ENCODE measurements around the gene GRIK3.

GRIK3 gene

DNA sequence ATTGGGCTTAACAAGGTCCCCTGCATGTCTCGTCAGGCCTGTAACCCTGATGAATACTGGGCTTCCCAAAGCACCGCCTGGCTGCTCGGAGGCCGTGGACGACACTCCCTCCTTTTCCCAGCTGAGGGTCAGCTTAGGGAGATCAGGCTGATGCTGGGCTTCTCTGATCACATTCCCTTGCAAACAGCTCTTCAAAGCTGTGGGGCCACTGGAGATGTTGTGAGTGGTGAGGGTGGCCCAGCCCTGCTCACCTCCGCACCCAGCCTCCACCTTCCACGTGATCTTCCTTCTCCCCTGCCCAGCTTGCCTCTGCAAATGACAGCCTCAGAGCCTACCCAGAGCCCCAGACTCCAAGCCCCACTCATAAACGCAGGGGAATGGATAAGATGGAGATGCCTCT is 195.4 kb downstream of the GRIK3 start:
- Histone ChIP-seq H3K9me3 (ENCODE audit: insufficient read depth, low read length) (no peaks in the 10 kb centered on the region), H3K4me1 (ENCODE audit: low read length) (no peaks in the 10 kb centered on the region), H3K36me3 (replicated peaks; ENCODE audit: low read depth, low read length) (no peaks in the 10 kb centered on the region), H3K4me2 (ENCODE audit: low read length) (no peak overlapping the region), H3K79me2 (ENCODE audit: low read length) (no peaks in the 10 kb centered on the region), H3K4me3 (ENCODE audit: low read length) (no peak overlapping the region), H3K27ac (ENCODE audit: low read length) (no peak overlapping the region), H3K27me3 (ENCODE audit: low read depth, low read length) (no peaks in the 10 kb centered on the region), H4K20me1 (ENCODE audit: insufficient read depth, low read length) (no peaks in the 10 kb centered on the region), H2AFZ (ENCODE audit: low read depth, low read length) (no peak overlapping the region), H3K9ac (ENCODE audit: low read length) (no peak overlapping the region)
- TF ChIP-seq EZH2phosphoT487 (IDR thresholded peaks at IDR 0.05; ENCODE audit: low read depth), result no peak
- TF ChIP-seq, protein P1, sequence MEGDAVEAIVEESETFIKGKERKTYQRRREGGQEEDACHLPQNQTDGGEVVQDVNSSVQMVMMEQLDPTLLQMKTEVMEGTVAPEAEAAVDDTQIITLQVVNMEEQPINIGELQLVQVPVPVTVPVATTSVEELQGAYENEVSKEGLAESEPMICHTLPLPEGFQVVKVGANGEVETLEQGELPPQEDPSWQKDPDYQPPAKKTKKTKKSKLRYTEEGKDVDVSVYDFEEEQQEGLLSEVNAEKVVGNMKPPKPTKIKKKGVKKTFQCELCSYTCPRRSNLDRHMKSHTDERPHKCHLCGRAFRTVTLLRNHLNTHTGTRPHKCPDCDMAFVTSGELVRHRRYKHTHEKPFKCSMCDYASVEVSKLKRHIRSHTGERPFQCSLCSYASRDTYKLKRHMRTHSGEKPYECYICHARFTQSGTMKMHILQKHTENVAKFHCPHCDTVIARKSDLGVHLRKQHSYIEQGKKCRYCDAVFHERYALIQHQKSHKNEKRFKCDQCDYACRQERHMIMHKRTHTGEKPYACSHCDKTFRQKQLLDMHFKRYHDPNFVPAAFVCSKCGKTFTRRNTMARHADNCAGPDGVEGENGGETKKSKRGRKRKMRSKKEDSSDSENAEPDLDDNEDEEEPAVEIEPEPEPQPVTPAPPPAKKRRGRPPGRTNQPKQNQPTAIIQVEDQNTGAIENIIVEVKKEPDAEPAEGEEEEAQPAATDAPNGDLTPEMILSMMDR (IDR thresholded peaks at IDR 0.05; ENCODE audit: low read depth, low read length), result no peak

- Histone ChIP-seq H3K79me2 (ENCODE audit: low read length) (no peaks in the 10 kb centered on the region), H2AFZ (ENCODE audit: low read depth, low read length) (no peak overlapping the region), H3K27ac (ENCODE audit: low read length) (no peak overlapping the region), H3K36me3 (replicated peaks; ENCODE audit: low read depth, low read length) (no peaks in the 10 kb centered on the region), H3K27me3 (ENCODE audit: low read depth, low read length) (no peaks in the 10 kb centered on the region), H3K4me1 (ENCODE audit: low read length) (no peaks in the 10 kb centered on the region), H3K9me3 (ENCODE audit: insufficient read depth, low read length) (no peaks in the 10 kb centered on the region), H3K9ac (ENCODE audit: low read length) (no peak overlapping the region), H3K4me3 (ENCODE audit: low read length) (no peak overlapping the region), H4K20me1 (ENCODE audit: insufficient read depth, low read length) (no peaks in the 10 kb centered on the region), H3K4me2 (ENCODE audit: low read length) (no peak overlapping the region)
- TF ChIP-seq EZH2phosphoT487 (IDR thresholded peaks at IDR 0.05; ENCODE audit: low read depth), result no peak
- TF ChIP-seq, protein P1 (IDR thresholded peaks at IDR 0.05; ENCODE audit: low read depth, low read length), result no peak
These were observed 197.4 kb downstream of the GRIK3 start for GRCh38 chr1:36836916-36837315.

DNA sequence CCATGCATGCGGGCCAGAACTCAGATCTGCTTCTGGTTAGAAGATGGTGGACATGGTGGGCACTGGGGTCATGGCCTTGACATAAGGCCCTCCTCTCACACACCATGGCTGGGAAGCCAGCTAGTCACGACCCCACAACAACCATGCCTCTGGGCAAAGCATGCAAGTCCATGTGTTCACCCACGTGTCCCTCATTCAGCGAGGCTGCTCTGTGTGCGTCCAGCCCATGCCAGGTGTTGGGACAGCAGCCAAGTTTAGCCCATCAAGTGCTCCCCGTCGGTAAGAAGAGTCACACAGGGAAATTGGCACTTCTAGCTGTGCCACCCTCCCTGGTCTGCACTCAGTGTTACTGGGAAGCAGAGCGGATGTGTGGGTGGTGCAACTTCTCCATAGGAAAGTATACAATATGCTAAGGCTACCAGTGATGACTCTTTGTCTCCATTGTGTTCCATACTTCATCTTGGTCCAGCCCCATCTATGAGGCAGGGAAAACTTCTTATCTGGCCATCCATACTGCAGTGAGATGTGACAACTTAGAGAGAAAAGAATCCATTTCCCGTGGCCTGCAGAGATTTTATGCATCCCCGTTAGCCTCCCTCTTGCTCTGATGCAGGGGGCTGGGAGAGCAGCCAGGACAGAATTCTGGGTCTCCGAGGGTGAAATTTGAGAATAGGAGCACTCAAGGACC is 198.0 kb downstream of the GRIK3 start:
- H3K9ac ChIP-seq (ENCODE audit: low read length), result no peak overlapping the region
- no peaks in the 10 kb centered on the region for H3K4me1 ChIP-seq (ENCODE audit: low read length)
- TF ChIP-seq, protein P1 (IDR thresholded peaks at IDR 0.05; ENCODE audit: low read depth, low read length), result no peak
- TF ChIP-seq EZH2phosphoT487 (IDR thresholded peaks at IDR 0.05; ENCODE audit: low read depth), result no peak
- H3K9me3 ChIP-seq (ENCODE audit: insufficient read depth, low read length), result no peaks in the 10 kb centered on the region
- H3K27ac ChIP-seq (ENCODE audit: low read length), result no peak overlapping the region
- H3K27me3 ChIP-seq (ENCODE audit: low read depth, low read length), result no peaks in the 10 kb centered on the region
- no peaks in the 10 kb centered on the region for H3K79me2 ChIP-seq (ENCODE audit: low read length)
- no peaks in the 10 kb centered on the region for H3K36me3 ChIP-seq (replicated peaks; ENCODE audit: low read depth, low read length)
- H3K4me2 ChIP-seq (ENCODE audit: low read length), result no peak overlapping the region
- H2AFZ ChIP-seq (ENCODE audit: low read depth, low read length), result no peak overlapping the region
- H3K4me3 ChIP-seq (ENCODE audit: low read length), result no peak overlapping the region
- H4K20me1 ChIP-seq (ENCODE audit: insufficient read depth, low read length), result no peaks in the 10 kb centered on the region

GRCh38 chr1:36835696-36836095 is 198.6 kb downstream of the GRIK3 start:
- Histone ChIP-seq H4K20me1 (ENCODE audit: insufficient read depth, low read length) (no peaks in the 10 kb centered on the region), H2AFZ (ENCODE audit: low read depth, low read length) (no peak overlapping the region), H3K4me3 (ENCODE audit: low read length) (no peak overlapping the region), H3K79me2 (ENCODE audit: low read length) (no peaks in the 10 kb centered on the region), H3K4me2 (ENCODE audit: low read length) (no peak overlapping the region), H3K36me3 (replicated peaks; ENCODE audit: low read depth, low read length) (no peaks in the 10 kb centered on the region), H3K27me3 (ENCODE audit: low read depth, low read length) (no peaks in the 10 kb centered on the region), H3K9me3 (ENCODE audit: insufficient read depth, low read length) (no peaks in the 10 kb centered on the region), H3K4me1 (ENCODE audit: low read length) (no peaks in the 10 kb centered on the region), H3K27ac (ENCODE audit: low read length) (no peak overlapping the region), H3K9ac (ENCODE audit: low read length) (no peak overlapping the region)
- TF ChIP-seq EZH2phosphoT487 (IDR thresholded peaks at IDR 0.05; ENCODE audit: low read depth), result no peak
- TF ChIP-seq, protein P1 (IDR thresholded peaks at IDR 0.05; ENCODE audit: low read depth, low read length), result no peak
